ENCODE data around the gene GNG11. TPM values are rescaled to one million over a fixed set of nuclear protein-coding genes. Genes with fewer than 3 reads are reported as not detected.
A peak's percentile ranks its signal among the peaks of the same experiment; 100 is the strongest.
"Not testable (repeated sequence)": the region's sequence is repeated elsewhere in the genome, so short reads cannot be mapped to it uniquely, and the experiment has no call there.

Gene GNG11
- total and polyA plus RNA-seq, 2 experiments from 2014 or later = 1.6 to 6.3 TPM

DNA sequence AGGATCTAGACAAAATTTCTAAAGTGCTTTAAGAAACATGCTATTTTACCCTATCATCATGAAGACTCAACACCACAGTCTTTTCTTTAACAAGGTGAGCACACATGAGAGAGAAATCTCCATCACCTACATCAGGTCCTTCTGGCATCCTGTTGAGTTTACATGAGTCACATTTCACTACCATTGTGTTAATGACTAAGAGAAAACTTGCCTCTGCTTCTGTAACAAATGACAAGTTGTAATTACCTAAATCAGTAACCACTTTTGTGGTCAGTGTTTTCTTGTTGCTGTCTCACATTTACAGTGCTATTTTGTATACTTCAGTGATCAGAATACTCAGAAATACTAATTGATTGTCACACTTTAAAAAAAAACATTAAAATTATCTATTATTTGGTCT is 5.6 kb upstream of the GNG11 start:
- not testable (repeated sequence) for H3K27ac Mint-ChIP-seq; H3K79me2 ChIP-seq (replicated peaks; ENCODE audit: insufficient read depth); H3K4me3 Mint-ChIP-seq; H3K27me3 ChIP-seq (ENCODE audit: insufficient read depth); H3K27me3 Mint-ChIP-seq (ENCODE audit: insufficient read depth, low read depth, poor library complexity); H3F3A ChIP-seq (replicated peaks; ENCODE audit: low read depth); H3K4me1 ChIP-seq (ENCODE audit: insufficient read depth); H3K9me3 Mint-ChIP-seq; H3K4me1 Mint-ChIP-seq; H3K27ac ChIP-seq (ENCODE audit: low read depth); H3K36me3 ChIP-seq (ENCODE audit: insufficient read depth); ATAC-seq; H3K4me3 ChIP-seq; H3K4me2 ChIP-seq; H3K9me2 ChIP-seq (ENCODE audit: insufficient read depth); H3K36me3 Mint-ChIP-seq (ENCODE audit: low read depth); H4K20me1 ChIP-seq (replicated peaks; ENCODE audit: insufficient read depth); DNase-seq (ENCODE audit: low spot score); H2AFZ ChIP-seq

DNA sequence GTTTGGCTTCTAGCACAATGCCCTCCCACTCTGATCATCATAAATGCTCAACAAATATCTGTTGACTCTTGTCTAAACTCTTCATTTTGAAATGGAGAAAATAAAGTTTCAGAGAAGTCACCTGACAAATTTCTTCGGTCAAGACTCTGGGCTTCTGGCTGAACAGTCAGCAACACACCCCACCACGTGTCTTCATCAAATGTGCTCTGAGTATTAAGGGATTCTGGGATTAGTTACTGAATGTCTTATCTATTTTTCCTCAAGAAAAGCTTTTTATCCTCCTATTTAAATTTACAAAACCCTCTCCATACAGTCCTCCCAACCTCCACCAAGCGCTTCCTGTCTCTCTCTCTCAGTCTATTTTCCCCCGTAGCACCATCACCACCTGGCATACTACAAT is 5.2 kb upstream of the GNG11 start:
- not testable (repeated sequence) for H4K20me1 ChIP-seq (replicated peaks; ENCODE audit: insufficient read depth); H3K27me3 Mint-ChIP-seq (ENCODE audit: insufficient read depth, low read depth, poor library complexity); DNase-seq (ENCODE audit: low spot score); H3K9me2 ChIP-seq (ENCODE audit: insufficient read depth); ATAC-seq; H3K79me2 ChIP-seq (replicated peaks; ENCODE audit: insufficient read depth); H3K36me3 Mint-ChIP-seq (ENCODE audit: low read depth); H3K27ac Mint-ChIP-seq; H2AFZ ChIP-seq; H3K27me3 ChIP-seq (ENCODE audit: insufficient read depth); H3K9me3 Mint-ChIP-seq; H3F3A ChIP-seq (replicated peaks; ENCODE audit: low read depth); H3K4me3 ChIP-seq; H3K4me3 Mint-ChIP-seq; H3K4me2 ChIP-seq; H3K36me3 ChIP-seq (ENCODE audit: insufficient read depth); H3K27ac ChIP-seq (ENCODE audit: low read depth)
- H3K4me1 ChIP-seq (ENCODE audit: insufficient read depth) = peaks cover 11% of the 10 kb centered on the region
- peaks cover 12% of the 10 kb centered on the region; the same call in 2 of the 3 replicates for H3K4me1 Mint-ChIP-seq

DNA sequence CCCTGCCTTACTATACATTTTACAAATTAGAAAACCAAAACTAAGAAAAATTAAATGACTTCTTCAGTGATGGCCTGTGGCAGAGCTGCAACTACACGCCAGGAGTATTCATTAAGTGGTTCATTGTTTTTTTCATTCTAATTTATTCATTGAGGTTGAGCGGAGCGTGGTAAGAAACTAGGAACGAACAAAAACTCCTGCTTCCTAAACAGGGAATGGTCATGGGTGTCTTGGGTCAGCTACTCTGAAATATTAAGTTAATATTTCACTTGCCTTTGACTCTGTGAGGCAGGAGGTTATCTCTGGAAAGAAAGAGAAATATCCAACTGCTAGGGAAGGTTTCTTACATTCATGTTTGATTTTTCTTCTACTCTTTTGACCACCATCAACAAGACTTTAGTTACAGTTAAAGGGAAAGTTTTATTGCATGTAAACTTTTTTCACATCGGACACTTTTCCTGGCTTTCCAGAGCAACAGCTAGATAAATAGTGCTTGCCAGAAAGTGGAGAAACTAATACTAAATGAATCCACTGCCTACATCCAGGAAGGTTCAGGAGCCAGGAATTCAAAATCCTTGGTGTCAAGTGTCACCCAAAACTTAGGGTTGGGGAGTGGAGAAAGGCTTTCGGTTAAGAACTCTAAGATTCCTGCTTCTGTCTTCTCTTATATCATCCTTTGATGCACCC is 896 bp upstream of the GNG11 start:
- Mint-ChIP-seq H3K27ac (no peak overlapping the region), H3K9me3 (no peaks in the 10 kb centered on the region), H3K4me1 (peaks cover 14% of the 10 kb centered on the region; the same call in 2 of the 3 replicates), H3K4me3 (peak overlapping the region; percentile 68; the same call in 2 of the 3 replicates), H3K27me3 (ENCODE audit: insufficient read depth, low read depth, poor library complexity) (no peaks in the 10 kb centered on the region), H3K36me3 (ENCODE audit: low read depth) (no peaks in the 10 kb centered on the region)
- peak overlapping the region; percentile 75 for H3K4me2 ChIP-seq
- no peaks in the 10 kb centered on the region for H3F3A ChIP-seq (replicated peaks; ENCODE audit: low read depth)
- H4K20me1 ChIP-seq (replicated peaks; ENCODE audit: insufficient read depth) = no peaks in the 10 kb centered on the region
- H3K27me3 ChIP-seq (ENCODE audit: insufficient read depth) = peaks cover 6% of the 10 kb centered on the region; the same call in 1 of the 2 replicates
- peak overlapping the region; percentile 90; the same call in 1 of the 2 replicates for H2AFZ ChIP-seq
- H3K9me2 ChIP-seq (ENCODE audit: insufficient read depth) = no peaks in the 10 kb centered on the region
- H3K4me3 ChIP-seq = peak overlapping the region; percentile 65; the same call in 1 of the 2 replicates
- H3K4me1 ChIP-seq (ENCODE audit: insufficient read depth) = peaks cover 21% of the 10 kb centered on the region
- peak; percentile 16; the same call in 1 of the 3 replicates for ATAC-seq
- DNase-seq (ENCODE audit: low spot score) = peak; percentile 42
- no peaks in the 10 kb centered on the region for H3K79me2 ChIP-seq (replicated peaks; ENCODE audit: insufficient read depth)
- H3K27ac ChIP-seq (ENCODE audit: low read depth) = no peak overlapping the region
- no peaks in the 10 kb centered on the region for H3K36me3 ChIP-seq (ENCODE audit: insufficient read depth)
- TF ChIP-seq NANOG (IDR thresholded peaks at IDR 0.05; ENCODE audit: borderline replicate concordance) = no peak
- no peak for TF ChIP-seq STAT1 (IDR thresholded peaks at IDR 0.05; ENCODE audit: unreplicated experiment)
- TF ChIP-seq, protein P1, sequence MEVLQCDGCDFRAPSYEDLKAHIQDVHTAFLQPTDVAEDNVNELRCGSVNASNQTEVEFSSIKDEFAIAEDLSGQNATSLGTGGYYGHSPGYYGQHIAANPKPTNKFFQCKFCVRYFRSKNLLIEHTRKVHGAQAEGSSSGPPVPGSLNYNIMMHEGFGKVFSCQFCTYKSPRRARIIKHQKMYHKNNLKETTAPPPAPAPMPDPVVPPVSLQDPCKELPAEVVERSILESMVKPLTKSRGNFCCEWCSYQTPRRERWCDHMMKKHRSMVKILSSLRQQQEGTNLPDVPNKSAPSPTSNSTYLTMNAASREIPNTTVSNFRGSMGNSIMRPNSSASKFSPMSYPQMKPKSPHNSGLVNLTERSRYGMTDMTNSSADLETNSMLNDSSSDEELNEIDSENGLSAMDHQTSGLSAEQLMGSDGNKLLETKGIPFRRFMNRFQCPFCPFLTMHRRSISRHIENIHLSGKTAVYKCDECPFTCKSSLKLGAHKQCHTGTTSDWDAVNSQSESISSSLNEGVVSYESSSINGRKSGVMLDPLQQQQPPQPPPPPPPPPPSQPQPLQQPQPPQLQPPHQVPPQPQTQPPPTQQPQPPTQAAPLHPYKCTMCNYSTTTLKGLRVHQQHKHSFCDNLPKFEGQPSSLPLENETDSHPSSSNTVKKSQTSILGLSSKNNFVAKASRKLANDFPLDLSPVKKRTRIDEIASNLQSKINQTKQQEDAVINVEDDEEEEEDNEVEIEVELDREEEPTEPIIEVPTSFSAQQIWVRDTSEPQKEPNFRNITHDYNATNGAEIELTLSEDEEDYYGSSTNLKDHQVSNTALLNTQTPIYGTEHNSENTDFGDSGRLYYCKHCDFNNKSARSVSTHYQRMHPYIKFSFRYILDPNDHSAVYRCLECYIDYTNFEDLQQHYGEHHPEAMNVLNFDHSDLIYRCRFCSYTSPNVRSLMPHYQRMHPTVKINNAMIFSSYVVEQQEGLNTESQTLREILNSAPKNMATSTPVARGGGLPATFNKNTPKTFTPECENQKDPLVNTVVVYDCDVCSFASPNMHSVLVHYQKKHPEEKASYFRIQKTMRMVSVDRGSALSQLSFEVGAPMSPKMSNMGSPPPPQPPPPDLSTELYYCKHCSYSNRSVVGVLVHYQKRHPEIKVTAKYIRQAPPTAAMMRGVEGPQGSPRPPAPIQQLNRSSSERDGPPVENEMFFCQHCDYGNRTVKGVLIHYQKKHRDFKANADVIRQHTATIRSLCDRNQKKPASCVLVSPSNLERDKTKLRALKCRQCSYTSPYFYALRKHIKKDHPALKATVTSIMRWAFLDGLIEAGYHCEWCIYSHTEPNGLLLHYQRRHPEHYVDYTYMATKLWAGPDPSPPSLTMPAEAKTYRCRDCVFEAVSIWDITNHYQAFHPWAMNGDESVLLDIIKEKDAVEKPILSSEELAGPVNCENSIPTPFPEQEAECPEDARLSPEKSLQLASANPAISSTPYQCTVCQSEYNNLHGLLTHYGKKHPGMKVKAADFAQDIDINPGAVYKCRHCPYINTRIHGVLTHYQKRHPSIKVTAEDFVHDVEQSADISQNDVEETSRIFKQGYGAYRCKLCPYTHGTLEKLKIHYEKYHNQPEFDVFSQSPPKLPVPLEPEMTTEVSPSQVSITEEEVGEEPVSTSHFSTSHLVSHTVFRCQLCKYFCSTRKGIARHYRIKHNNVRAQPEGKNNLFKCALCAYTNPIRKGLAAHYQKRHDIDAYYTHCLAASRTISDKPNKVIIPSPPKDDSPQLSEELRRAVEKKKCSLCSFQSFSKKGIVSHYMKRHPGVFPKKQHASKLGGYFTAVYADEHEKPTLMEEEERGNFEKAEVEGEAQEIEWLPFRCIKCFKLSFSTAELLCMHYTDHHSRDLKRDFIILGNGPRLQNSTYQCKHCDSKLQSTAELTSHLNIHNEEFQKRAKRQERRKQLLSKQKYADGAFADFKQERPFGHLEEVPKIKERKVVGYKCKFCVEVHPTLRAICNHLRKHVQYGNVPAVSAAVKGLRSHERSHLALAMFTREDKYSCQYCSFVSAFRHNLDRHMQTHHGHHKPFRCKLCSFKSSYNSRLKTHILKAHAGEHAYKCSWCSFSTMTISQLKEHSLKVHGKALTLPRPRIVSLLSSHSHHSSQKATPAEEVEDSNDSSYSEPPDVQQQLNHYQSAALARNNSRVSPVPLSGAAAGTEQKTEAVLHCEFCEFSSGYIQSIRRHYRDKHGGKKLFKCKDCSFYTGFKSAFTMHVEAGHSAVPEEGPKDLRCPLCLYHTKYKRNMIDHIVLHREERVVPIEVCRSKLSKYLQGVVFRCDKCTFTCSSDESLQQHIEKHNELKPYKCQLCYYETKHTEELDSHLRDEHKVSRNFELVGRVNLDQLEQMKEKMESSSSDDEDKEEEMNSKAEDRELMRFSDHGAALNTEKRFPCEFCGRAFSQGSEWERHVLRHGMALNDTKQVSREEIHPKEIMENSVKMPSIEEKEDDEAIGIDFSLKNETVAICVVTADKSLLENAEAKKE (CRISPR knock-in tag; IDR thresholded peaks at IDR 0.05) = no peak
- no peak for TF ChIP-seq EZH2phosphoT487 (IDR thresholded peaks at IDR 0.05; ENCODE audit: unreplicated experiment)
- TF ChIP-seq, protein P2, sequence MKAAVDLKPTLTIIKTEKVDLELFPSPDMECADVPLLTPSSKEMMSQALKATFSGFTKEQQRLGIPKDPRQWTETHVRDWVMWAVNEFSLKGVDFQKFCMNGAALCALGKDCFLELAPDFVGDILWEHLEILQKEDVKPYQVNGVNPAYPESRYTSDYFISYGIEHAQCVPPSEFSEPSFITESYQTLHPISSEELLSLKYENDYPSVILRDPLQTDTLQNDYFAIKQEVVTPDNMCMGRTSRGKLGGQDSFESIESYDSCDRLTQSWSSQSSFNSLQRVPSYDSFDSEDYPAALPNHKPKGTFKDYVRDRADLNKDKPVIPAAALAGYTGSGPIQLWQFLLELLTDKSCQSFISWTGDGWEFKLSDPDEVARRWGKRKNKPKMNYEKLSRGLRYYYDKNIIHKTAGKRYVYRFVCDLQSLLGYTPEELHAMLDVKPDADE (IDR thresholded peaks at IDR 0.05) = no peak
- TF ChIP-seq ZNF114 (CRISPR knock-in tag; IDR thresholded peaks at IDR 0.05) = no peak

All from GM23338 (cell line).